SU-DHL-6 (cell line): ENCODE data around the gene FBXL13.

Experiments used
- H2AFZ ChIP-seq: fragments of 200-600 bp; sonication (generic); 2 replicates; pipeline ENCODE4 v1.6.1; 2014; ENCODE audit warnings: low read depth, mild to moderate bottlenecking, moderate library complexity, mixed read lengths, antibody characterized with exemption, low read length; ENCODE audit not compliant: severe bottlenecking
- H3F3A ChIP-seq: fragments of 200-600 bp; shearing (Covaris generic); 2 replicates; pipeline ENCODE4 v1.6.0; 2016; ENCODE audit warnings: antibody characterized with exemption, mild to moderate bottlenecking; ENCODE audit not compliant: insufficient read depth
- H3K27ac ChIP-seq: fragments of 200-600 bp; sonication (generic); 2 replicates; pipeline ENCODE4 v1.5.1; 2016; ENCODE audit warnings: low read depth, mild to moderate bottlenecking, low read length, moderate library complexity, mixed read lengths
- H3K27me3 ChIP-seq: fragments of 200-600 bp; sonication (generic), shearing (Covaris generic); 2 replicates; pipeline ENCODE4 v1.6.0; 2014; ENCODE audit warnings: mild to moderate bottlenecking, low read length
- H3K36me3 ChIP-seq: fragments of 200-600 bp; sonication (generic); 2 replicates; pipeline ENCODE4 v1.6.1; 2014; ENCODE audit warnings: mild to moderate bottlenecking, low read length, mixed read lengths
- H3K4me2 ChIP-seq: fragments of 300-600, 200-600 bp; shearing (Covaris generic), sonication (generic); 2 replicates; pipeline ENCODE4 v1.6.0; 2014; ENCODE audit warnings: low read length, low read depth, mild to moderate bottlenecking; ENCODE audit not compliant: poor library complexity, severe bottlenecking
- H3K4me3 ChIP-seq: fragments of 200-600 bp; sonication (generic); 2 replicates; pipeline ENCODE4 v1.5.1; 2014; ENCODE audit warnings: antibody characterized with exemption, low read length, mild to moderate bottlenecking, mixed read lengths; ENCODE audit not compliant: insufficient read depth, poor library complexity, severe bottlenecking
- H3K79me2 ChIP-seq: fragments of 200-600 bp; sonication (generic); 2 replicates; pipeline ENCODE4 v1.6.1; 2014; ENCODE audit warnings: mild to moderate bottlenecking, low read length, moderate library complexity; ENCODE audit not compliant: insufficient read depth
- H3K9ac ChIP-seq: fragments of 200-600 bp; sonication (generic); 2 replicates; pipeline ENCODE4 v1.7.0; 2014; ENCODE audit warnings: mild to moderate bottlenecking, low read length
- H3K9me2 ChIP-seq: fragments of 200-600 bp; sonication (generic); replicated peaks from 2 replicates; pipeline ENCODE4 v1.6.1; 2014; ENCODE audit warnings: low read length; ENCODE audit not compliant: insufficient read depth
- H3K9me3 ChIP-seq: fragments of 200-600 bp; sonication (generic); 2 replicates; pipeline ENCODE4 v1.6.1; 2014; ENCODE audit warnings: low read length, mixed read lengths; ENCODE audit not compliant: insufficient read depth
- H4K20me1 ChIP-seq: fragments of 200-600 bp; sonication (generic); 2 replicates; pipeline ENCODE4 v1.6.1; 2014; ENCODE audit warnings: low read depth, mild to moderate bottlenecking, antibody characterized with exemption, low read length, moderate library complexity, mixed read lengths
- CTCF ChIP-seq: fragments of 200-600 bp; sonication (generic); IDR thresholded peaks from one replicate; pipeline ENCODE4 v1.5.1; 2017; ENCODE audit warnings: antibody characterized with exemption, mild to moderate bottlenecking, low read length, moderate library complexity; ENCODE audit not compliant: insufficient read depth, poor library complexity, severe bottlenecking
- EZH2phosphoT487 ChIP-seq: fragments of 200-600 bp; sonication (generic), shearing (Covaris generic); conservative IDR thresholded peaks from 2 replicates; pipeline ENCODE4 v1.6.1; 2018; ENCODE audit warnings: mild to moderate bottlenecking, antibody characterized with exemption, low read length, moderate library complexity, mixed read lengths

Gene FBXL13

GRCh38 chr7:102860351-102860811, 214.2 kb downstream of the FBXL13 start:
- TF ChIP-seq CTCF (no peak), EZH2phosphoT487 (no peak)
- Histone ChIP-seq H3K9me2 (no peaks in the 10 kb centered on the region), H3K79me2 (no peaks in the 10 kb centered on the region), H3K9ac (no peak overlapping the region), H3K27me3 (no peaks in the 10 kb centered on the region), H3K36me3 (no peaks in the 10 kb centered on the region), H4K20me1 (no peaks in the 10 kb centered on the region), H3K4me2 (no peak overlapping the region), H3F3A (no peaks in the 10 kb centered on the region), H3K27ac (no peak overlapping the region), H2AFZ (no peak overlapping the region), H3K4me3 (no peak overlapping the region), H3K9me3 (no peaks in the 10 kb centered on the region)

GRCh38 chr7:102859799-102860125, 214.8 kb downstream of the FBXL13 start:
- Histone ChIP-seq H2AFZ (no peak overlapping the region), H3K9ac (no peak overlapping the region), H4K20me1 (peaks cover 2% of the 10 kb centered on the region; the same call in 1 of the 2 replicates), H3K27ac (no peak overlapping the region), H3F3A (0 out of 2 replicates have a peak, but pooled peaks cover 3% of the 10 kb centered on the region), H3K27me3 (no peaks in the 10 kb centered on the region), H3K4me3 (no peak overlapping the region), H3K9me2 (no peaks in the 10 kb centered on the region), H3K4me2 (no peak overlapping the region), H3K9me3 (no peaks in the 10 kb centered on the region), H3K79me2 (no peaks in the 10 kb centered on the region), H3K36me3 (no peaks in the 10 kb centered on the region)
- TF ChIP-seq CTCF (no peak), EZH2phosphoT487 (no peak)

- H3K9me2 ChIP-seq, result no peaks in the 10 kb centered on the region
- H3F3A ChIP-seq, result 0 out of 2 replicates have a peak, but pooled peaks cover 3% of the 10 kb centered on the region
- TF ChIP-seq CTCF (no peak), EZH2phosphoT487 (no peak)
- H4K20me1 ChIP-seq, result peaks cover 4% of the 10 kb centered on the region; the same call in 1 of the 2 replicates
- no peaks in the 10 kb centered on the region for H3K9me3 ChIP-seq
- no peak overlapping the region for H2AFZ ChIP-seq
- no peaks in the 10 kb centered on the region for H3K36me3 ChIP-seq
- H3K4me2 ChIP-seq, result no peak overlapping the region
- H3K27me3 ChIP-seq, result no peaks in the 10 kb centered on the region
- no peak overlapping the region for H3K27ac ChIP-seq
- no peaks in the 10 kb centered on the region for H3K79me2 ChIP-seq
- no peak overlapping the region for H3K9ac ChIP-seq
- H3K4me3 ChIP-seq, result no peak overlapping the region
Measured at GRCh38 chr7:102859084-102859798, 215.4 kb downstream of the FBXL13 start.
